SK-N-SH (cell line): Measurements from ENCODE around the gene IFNAR1. TPM values are rescaled to one million over a fixed set of nuclear protein-coding genes. Genes with fewer than 3 reads are reported as not detected.

Source experiments
- CTCF ChIA-PET: fragments of 300-600, 350-600 bp; formaldehyde crosslinking; extraction: SDS; loops from one replicate; lab custom pipeline; 2021; lab: Yijun Ruan, JAX
- POLR2A ChIA-PET: fragments of 350-600 bp; sonication (Branson Sonifier 250); formaldehyde crosslinking; extraction: SDS; loops from one replicate; lab custom pipeline; 2020; ENCODE audit warnings: antibody characterized with exemption, inconsistent platforms; lab: Yijun Ruan, JAX
- DNase-seq: peaks from one replicate; pipeline ENCODE4 v3.0.0; 2012
- H2AFZ ChIP-seq: fragments of 200-600 bp; sonication (generic); 2 replicates; pipeline ENCODE4 v1.8.1; 2016; ENCODE audit warnings: antibody characterized with exemption, mild to moderate bottlenecking, low read depth
- H3F3A ChIP-seq: fragments of 200-600 bp; sonication (generic); replicated peaks from 2 replicates; pipeline ENCODE3; 2016; ENCODE audit warnings: antibody characterized with exemption, mild to moderate bottlenecking; ENCODE audit not compliant: insufficient read depth
- H3K27ac ChIP-seq, 2 experiments: fragments of 200-500 bp in 1 of 2; fragments of 200-600 bp in 1 of 2; sonication (Bioruptor generic) in 1 of 2; sonication (generic), shearing (Covaris generic) in 1 of 2; 2 replicates each; pipeline versions ENCODE4 v1.5.1 to v1.6.1; 2014 to 2016; ENCODE audit warnings: low read depth in 2 of 2, inconsistent platforms in 1 of 2, low read length in 1 of 2, mild to moderate bottlenecking in 1 of 2, mixed read lengths in 1 of 2
- H3K27me3 ChIP-seq: fragments of 200-600 bp; sonication (generic), shearing (Covaris generic); 2 replicates; pipeline ENCODE4 v1.6.1; 2016; ENCODE audit warnings: mixed run types; ENCODE audit not compliant: insufficient read depth
- H3K36me3 ChIP-seq, 2 experiments: fragments of 200-500 bp in 1 of 2; fragments of 200-600 bp in 1 of 2; sonication (Bioruptor generic) in 1 of 2; sonication (generic) in 1 of 2; replicated peaks in 1 of 2; 2 replicates each; pipeline versions ENCODE3 to v1.5.1; 2014 to 2016; ENCODE audit warnings: low read length in 1 of 2, mild to moderate bottlenecking in 1 of 2; ENCODE audit not compliant: insufficient read depth in 2 of 2, control insufficient read depth in 1 of 2
- H3K4me1 ChIP-seq, 2 experiments: fragments of 200-500 bp in 1 of 2; fragments of 200-600 bp in 1 of 2; sonication (Bioruptor generic) in 1 of 2; sonication (generic), shearing (Covaris generic) in 1 of 2; 2 replicates each; pipeline versions ENCODE4 v1.5.1 to v1.6.1; 2014 to 2016; ENCODE audit warnings: low read depth in 1 of 2, low read length in 1 of 2, mixed run types in 1 of 2; ENCODE audit not compliant: insufficient read depth in 2 of 2, control insufficient read depth in 1 of 2
- H3K4me2 ChIP-seq: fragments of 200-600 bp; sonication (generic), shearing (Covaris generic); 2 replicates; pipeline ENCODE4 v1.6.1; 2017; ENCODE audit warnings: mixed run types
- H3K4me3 ChIP-seq, 2 experiments: fragments of 200-500 bp in 1 of 2; fragments of 200-600 bp in 1 of 2; sonication (Bioruptor generic) in 1 of 2; sonication (generic), shearing (Covaris generic) in 1 of 2; 2 replicates each; pipeline versions ENCODE4 v1.5.1 to v1.8.1; 2014 to 2016; ENCODE audit warnings: low read depth in 2 of 2, inconsistent platforms in 1 of 2, low read length in 1 of 2, mild to moderate bottlenecking in 1 of 2, mixed read lengths in 1 of 2, moderate library complexity in 1 of 2
- H3K79me2 ChIP-seq: fragments of 200-600 bp; sonication (generic); 2 replicates; pipeline ENCODE4 v1.8.1; 2017; ENCODE audit warnings: mild to moderate bottlenecking; ENCODE audit not compliant: insufficient read depth
- H3K9ac ChIP-seq: fragments of 200-600 bp; sonication (generic); 2 replicates; pipeline ENCODE4 v1.6.1; 2017; ENCODE audit warnings: mixed run types
- H3K9me2 ChIP-seq: fragments of 200-600 bp; sonication (generic); 2 replicates; pipeline ENCODE4 v1.6.1; 2017; ENCODE audit warnings: mixed run types
- H3K9me3 ChIP-seq: fragments of 200-600 bp; sonication (generic); 2 replicates; pipeline ENCODE4 v1.6.1; 2017; ENCODE audit warnings: mixed run types, mild to moderate bottlenecking, moderate library complexity
- H4K20me1 ChIP-seq: fragments of 200-600 bp; sonication (generic); 2 replicates; pipeline ENCODE4 v1.6.1; 2017; ENCODE audit warnings: mild to moderate bottlenecking, mixed run types; ENCODE audit not compliant: insufficient read depth
- ELF1 ChIP-seq: IDR thresholded peaks from 2 replicates; pipeline ENCODE4 v1.4.0; 2012
- EP300 ChIP-seq, 2 experiments: IDR thresholded peaks; 2 replicates each; pipeline versions ENCODE4 v1.4.0 to v1.6.1; 2012; ENCODE audit warnings: borderline replicate concordance in 1 of 2, low read depth in 1 of 2, low read length in 1 of 2
- EZH2phosphoT487 ChIP-seq: fragments of 200-600 bp; sonication (generic); IDR thresholded peaks from 2 replicates; pipeline ENCODE4 v1.6.1; 2017; ENCODE audit warnings: low read depth, mixed run types, mild to moderate bottlenecking, antibody characterized with exemption, moderate library complexity, borderline replicate concordance
- GABPA ChIP-seq: IDR thresholded peaks from 2 replicates; pipeline ENCODE4 v1.4.0; 2012; ENCODE audit warnings: low read depth, mild to moderate bottlenecking
- GATA2 ChIP-seq: sonication (generic); formaldehyde crosslinking; IDR thresholded peaks from 2 replicates; pipeline ENCODE4 v1.5.0; 2020; ENCODE audit warnings: mild to moderate bottlenecking, missing genetic modification reagents
- MAX ChIP-seq: IDR thresholded peaks from 2 replicates; pipeline ENCODE4 v1.4.0; 2012; ENCODE audit warnings: low read depth
- MEF2A ChIP-seq: IDR thresholded peaks from 2 replicates; pipeline ENCODE4 v1.4.0; 2012; ENCODE audit warnings: low read depth, borderline replicate concordance
- NRF1 ChIP-seq: IDR thresholded peaks from 2 replicates; pipeline ENCODE4 v1.6.1; 2012; ENCODE audit warnings: low read depth, mild to moderate bottlenecking, low read length
- PBX3 ChIP-seq: IDR thresholded peaks from 2 replicates; pipeline ENCODE4; 2012
- POLR2AphosphoS5 ChIP-seq: IDR thresholded peaks from 2 replicates; pipeline ENCODE4 v1.6.1; 2012; ENCODE audit warnings: low read depth, low read length
- RAD21 ChIP-seq: IDR thresholded peaks from 2 replicates; pipeline ENCODE4 v1.6.1; 2012; ENCODE audit warnings: mild to moderate bottlenecking, low read length
- SIN3A ChIP-seq: IDR thresholded peaks from 2 replicates; pipeline ENCODE4 v1.6.1; 2012; ENCODE audit warnings: low read depth, mild to moderate bottlenecking, low read length, moderate library complexity, borderline replicate concordance
- SMC3 ChIP-seq: IDR thresholded peaks from 2 replicates; pipeline ENCODE4 v1.6.1; 2012; ENCODE audit warnings: low read depth, low read length, improper control_type of control experiment
- TCF12 ChIP-seq: IDR thresholded peaks from 2 replicates; pipeline ENCODE4 v1.4.0; 2012
- TEAD4 ChIP-seq: IDR thresholded peaks from 2 replicates; pipeline ENCODE4 v1.4.0; 2012; ENCODE audit warnings: mild to moderate bottlenecking, borderline replicate concordance; ENCODE audit not compliant: insufficient read depth
- USF2 ChIP-seq: fragments of 150-350 bp; IDR thresholded peaks from 2 replicates; pipeline ENCODE4 v1.6.1; 2017; ENCODE audit warnings: antibody characterized with exemption, low read length, low read depth, borderline replicate concordance
- ZBTB33 ChIP-seq: IDR thresholded peaks from 2 replicates; pipeline ENCODE4 v1.4.0; 2012; ENCODE audit warnings: low read depth, borderline replicate concordance
- WGBS: methylation state at CpG from one replicate; pipeline ENCODE4 v1.1.6; 2017; ENCODE audit warnings: low lambda C conversion rate; 5-methylcytosine and 5-hydroxymethylcytosine counted together
- polyA plus RNA-seq, 3 experiments: library from polyadenylated mRNA; depleted of rRNA; stranded (reverse); fragments of >200 nt; gene quantifications; 2 replicates each; pipeline ENCODE4 v1.2.3, GENCODE V29; 2012

IFNAR1 gene
- polyA plus RNA-seq, 1 of the 3 experiments (the other 2 are of a cell fraction) = 12.2 TPM

GRCh38 chr21:33345751-33346238 is 21.0 kb downstream of the IFNAR1 start:
- Histone ChIP-seq H4K20me1 (no peaks in the 10 kb centered on the region), H3K4me2 (no peak overlapping the region), H3K27ac (no peak overlapping the region; a peak in 1 of 4 replicates), H3K9me3 (no peaks in the 10 kb centered on the region), H3K9me2 (no peaks in the 10 kb centered on the region), H3K9ac (no peak overlapping the region), H3K36me3 (peaks cover 34 to 51% of the 10 kb centered on the region in 2 experiments), H3K79me2 (no peaks in the 10 kb centered on the region), H3F3A (no peaks in the 10 kb centered on the region), H3K27me3 (no peaks in the 10 kb centered on the region)
- CTCF ChIA-PET = interaction anchor here (1.4 to 8.6 kb wide), 2 partner anchors 15 to 149 kb away, joined by 6 to 64 read pairs; no protein-coding TSS in a partner anchor
- DNase-seq = no peak
- POLR2A ChIA-PET = interaction anchor here (0.6 kb wide), 1 partner anchor 1067 kb away, joined by 4 read pairs; the partner anchor contains the start of gene MIS18A
- 97% methylated on average over 5 of the region's 5 CpGs for WGBS
- TF ChIP-seq RAD21 = no peak
- no peak for TF ChIP-seq SMC3
- TF ChIP-seq USF2 = no peak
- TF ChIP-seq PBX3 = no peak
- TF ChIP-seq POLR2AphosphoS5 = no peak
- TF ChIP-seq GATA2 (CRISPR knock-in tag) = no peak
- no peak for TF ChIP-seq SIN3A
- TF ChIP-seq MEF2A = no peak
- no peak for TF ChIP-seq TEAD4
- no peak for TF ChIP-seq GABPA
- TF ChIP-seq EZH2phosphoT487 = no peak
- TF ChIP-seq TCF12 = no peak
- no peak for TF ChIP-seq ELF1
- TF ChIP-seq NRF1 = no peak
- no peak for TF ChIP-seq MAX
- TF ChIP-seq ZBTB33 = no peak
- no peak for TF ChIP-seq EP300 (IDR thresholded peaks at IDR 0.05; ENCODE audit: borderline replicate concordance in 1 of 2, low read depth in 1 of 2, low read length in 1 of 2)
- TF ChIP-seq, all 33 proteins: peak for 0
- no peaks in the 10 kb centered on the region for H3K4me1 ChIP-seq
- H3K4me3 ChIP-seq = no peak overlapping the region
- no peak overlapping the region for H2AFZ ChIP-seq
